Glomerular endothelial cell (primary cell): Measurements from ENCODE around the gene SRRT. TPM values are rescaled to one million over a fixed set of nuclear protein-coding genes. Genes with fewer than 3 reads are reported as not detected.
"Not testable (repeated sequence)": the region's sequence is repeated elsewhere in the genome, so short reads cannot be mapped to it uniquely, and the experiment has no call there.

Experiments
- DNase-seq: peaks from one replicate; pipeline ENCODE4 v3.0.0-alpha.2; 2011; ENCODE audit warnings: low read depth, low spot score; ENCODE audit errors: extremely low read depth
- total RNA-seq: library from RNA; depleted of rRNA; stranded (reverse); fragments of >200 nt; gene quantifications from 2 replicates; pipeline ENCODE4 v1.2.3, GENCODE V29; 2015

SRRT gene
- total RNA-seq, 1 donor from 2014 or later: 79.4 TPM

- DNase-seq: no peak
These were observed 19.2 kb downstream of the SRRT start for GRCh38 chr7:100893910-100894721.

- no peak for DNase-seq
These were observed 20.2 kb downstream of the SRRT start for GRCh38 chr7:100894860-100895700.

DNA sequence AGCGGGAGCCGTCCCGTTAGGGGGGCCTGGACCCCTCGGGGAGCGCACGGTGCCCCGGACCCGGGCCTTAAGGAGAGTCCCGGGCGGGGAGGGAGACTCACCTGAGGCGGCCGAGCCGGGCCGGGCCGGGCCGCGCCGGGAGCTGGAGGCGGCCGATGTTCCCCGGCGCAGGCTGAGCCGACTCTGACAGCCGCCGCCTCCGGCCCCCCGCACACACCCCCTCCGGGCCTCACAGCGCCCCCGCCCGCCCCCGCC lies 20.7 kb downstream of the SRRT start, which contains the start of gene ACHE:
Gene ACHE, minus strand, starts transcription at position 188 of the 255 bp plus-strand sequence. CDS start 1,656 bp downstream, outside the sequence.
- DNase-seq: no peak

GRCh38 chr7:100895956-100896731 lies 21.2 kb downstream of the SRRT start:
- no peak for DNase-seq

DNA sequence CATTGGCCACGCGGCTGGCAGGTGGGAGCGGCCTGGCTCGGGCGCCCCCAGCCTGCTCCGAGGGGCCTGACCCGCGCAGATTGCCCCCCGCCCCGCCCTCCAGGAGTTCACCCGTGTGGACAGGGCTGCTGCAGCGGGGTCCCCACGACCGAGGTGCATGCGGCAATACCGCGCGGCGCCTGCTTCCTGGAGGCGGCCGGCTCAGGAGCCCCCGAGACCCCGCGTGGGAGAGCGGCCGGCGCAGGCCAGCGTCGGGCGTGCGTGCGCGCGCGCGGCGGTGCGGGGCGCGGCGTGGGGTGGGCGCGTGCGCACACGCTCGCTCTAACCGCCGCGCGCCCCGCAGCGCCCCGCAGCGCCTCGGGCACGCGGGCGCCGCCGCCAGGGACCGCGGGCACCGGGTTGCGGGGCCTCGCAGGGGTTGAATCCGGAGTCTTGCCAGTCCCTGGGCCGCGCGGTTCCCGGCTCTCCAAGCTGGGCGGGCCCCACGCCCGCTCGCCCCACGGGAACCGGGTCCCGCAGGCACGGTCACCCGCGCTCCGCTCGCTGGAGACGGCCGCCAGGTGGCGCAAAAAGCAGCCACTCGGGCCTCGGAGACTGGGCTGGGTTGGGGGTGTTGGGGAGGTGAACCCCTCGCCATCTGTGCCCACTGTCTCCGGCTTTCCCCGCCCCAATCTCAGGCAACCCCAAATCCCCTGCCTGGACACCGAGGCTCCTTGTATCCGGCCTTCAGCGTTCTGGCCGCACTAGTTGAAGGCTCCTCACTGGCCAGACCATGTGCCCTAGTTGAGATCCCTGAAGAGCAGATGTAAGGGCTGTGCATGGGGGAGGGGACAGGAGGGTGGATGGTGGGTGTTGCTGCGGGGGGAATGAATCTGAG lies 22.1 kb downstream of the SRRT start:
- DNase-seq: no peak

- no peak for DNase-seq
These were observed 23.0 kb downstream of the SRRT start for GRCh38 chr7:100897772-100898454.

DNA sequence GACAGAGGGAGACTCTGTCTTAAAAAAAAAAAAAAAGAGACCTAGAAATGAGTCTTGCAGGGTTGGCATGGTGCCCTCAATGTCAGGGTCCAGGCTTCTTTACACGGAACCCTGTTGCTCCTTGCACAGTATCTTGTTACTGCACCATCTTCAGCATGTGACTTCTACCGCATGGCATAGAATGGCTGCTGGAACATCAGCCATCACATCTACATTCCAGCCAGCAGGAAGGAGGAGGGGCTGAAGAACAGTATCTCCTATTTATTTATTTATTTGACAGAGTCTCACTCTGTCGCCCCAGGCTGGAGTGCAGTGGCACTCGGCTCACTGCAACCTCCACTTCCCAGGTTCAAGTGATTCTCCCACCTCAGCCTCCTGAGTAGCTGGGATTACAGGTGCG lies 24.5 kb downstream of the SRRT start:
- DNase-seq: no peak

GRCh38 chr7:100900978-100901377 lies 26.1 kb downstream of the SRRT start:
- DNase-seq: no peak

GRCh38 chr7:100901921-100902332 lies 27.0 kb downstream of the SRRT start:
- DNase-seq: no peak

DNA sequence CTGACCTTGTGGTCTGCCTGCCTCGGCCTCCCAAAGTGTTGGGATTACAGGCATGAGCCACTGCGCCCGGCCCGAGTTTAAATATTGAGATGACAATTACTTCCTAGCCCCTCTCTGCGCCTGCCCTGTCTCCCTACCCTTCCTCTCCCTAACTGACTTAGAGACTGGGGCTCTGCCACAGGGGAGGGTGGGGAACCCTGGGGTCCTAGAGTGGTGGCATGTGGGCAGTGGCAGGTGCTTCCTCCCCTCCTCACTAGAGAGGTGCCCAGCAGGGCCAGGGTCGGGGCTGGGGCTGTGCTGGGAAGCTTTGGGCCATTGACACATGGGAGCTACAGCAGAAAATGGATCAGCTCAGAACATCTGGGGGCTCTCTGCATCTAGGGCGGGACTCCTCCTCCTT lies 27.7 kb downstream of the SRRT start:
- DNase-seq: no peak

DNA sequence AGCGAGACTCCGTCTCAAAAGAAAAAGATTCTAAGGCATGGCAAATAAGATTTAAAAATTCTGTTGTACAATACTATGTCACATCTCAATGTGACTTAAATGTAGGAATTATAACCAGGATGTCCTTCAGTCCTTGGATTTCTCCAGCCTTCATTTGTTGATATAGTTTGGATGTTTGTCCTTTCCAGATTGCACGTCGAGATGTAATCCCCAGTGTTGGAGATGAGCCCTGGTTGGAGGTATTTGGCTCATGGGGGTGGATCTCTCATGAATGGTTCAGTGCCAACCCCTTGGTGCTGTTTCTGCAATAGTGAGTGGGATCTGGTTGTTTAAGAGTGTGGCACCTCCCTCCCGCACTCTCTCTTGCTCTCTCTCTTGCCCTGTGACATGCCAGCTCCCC lies 33.6 kb downstream of the SRRT start:
- DNase-seq: no peak

DNA sequence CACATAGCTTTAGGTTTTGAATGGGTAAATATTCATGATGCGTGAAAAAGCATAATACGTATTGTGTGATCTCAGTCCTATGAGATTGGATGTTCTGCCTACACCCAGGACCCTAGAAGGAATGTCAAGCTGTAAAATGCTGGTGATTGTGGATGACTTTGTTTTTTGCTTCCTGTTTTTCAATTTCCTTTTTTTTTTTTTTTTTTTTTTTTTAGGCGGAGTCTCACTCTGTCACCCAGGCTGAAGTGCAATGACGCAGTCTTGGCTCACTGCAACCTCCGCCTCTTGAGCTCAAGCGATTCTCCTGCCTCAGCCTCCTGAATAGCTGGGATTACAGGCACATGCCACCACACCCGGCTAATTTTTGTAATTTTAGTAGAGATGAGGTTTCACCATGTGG lies 35.5 kb downstream of the SRRT start:
- not testable (repeated sequence) for DNase-seq

GRCh38 chr7:100911484-100911883 lies 36.6 kb downstream of the SRRT start:
- no peak for DNase-seq

DNA sequence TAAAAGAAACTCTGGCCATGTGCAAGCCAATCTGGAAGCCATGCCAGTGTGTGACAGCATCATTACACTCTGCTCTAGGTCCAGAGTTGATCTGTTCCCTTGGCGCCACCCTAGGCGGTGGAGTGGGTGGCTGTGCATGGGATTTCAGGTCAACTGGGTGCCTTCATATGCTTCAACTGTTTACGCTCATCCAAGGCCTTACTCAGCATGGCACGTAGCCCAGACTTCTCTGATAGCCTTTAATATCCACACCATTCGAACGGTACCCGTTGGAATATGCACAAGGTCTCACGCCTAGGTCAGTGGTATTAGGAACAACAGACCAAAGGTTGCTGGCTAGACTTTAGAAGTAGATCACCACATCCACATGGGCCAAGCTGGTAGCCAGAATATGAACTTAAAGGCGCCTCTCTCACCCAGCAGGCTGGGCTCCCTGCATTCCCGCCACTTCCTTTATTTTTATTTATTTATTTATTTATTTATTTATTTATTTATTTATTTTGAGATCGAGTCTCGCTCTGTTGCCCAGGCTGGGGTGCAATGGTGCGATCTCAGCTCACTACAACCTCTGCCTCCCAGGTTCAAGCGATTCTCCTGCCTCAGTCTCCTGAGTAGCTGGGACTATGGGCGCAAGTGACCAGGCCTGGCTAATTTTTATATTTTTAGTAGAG lies 39.4 kb downstream of the SRRT start:
- no peak for DNase-seq

- no peak for DNase-seq
These were observed 40.1 kb downstream of the SRRT start for GRCh38 chr7:100914879-100915447.

- DNase-seq: not testable (repeated sequence)
These were observed 44.4 kb downstream of the SRRT start for GRCh38 chr7:100919335-100919734.

GRCh38 chr7:100919779-100920437 lies 45.0 kb downstream of the SRRT start:
- not testable (repeated sequence) for DNase-seq

DNA sequence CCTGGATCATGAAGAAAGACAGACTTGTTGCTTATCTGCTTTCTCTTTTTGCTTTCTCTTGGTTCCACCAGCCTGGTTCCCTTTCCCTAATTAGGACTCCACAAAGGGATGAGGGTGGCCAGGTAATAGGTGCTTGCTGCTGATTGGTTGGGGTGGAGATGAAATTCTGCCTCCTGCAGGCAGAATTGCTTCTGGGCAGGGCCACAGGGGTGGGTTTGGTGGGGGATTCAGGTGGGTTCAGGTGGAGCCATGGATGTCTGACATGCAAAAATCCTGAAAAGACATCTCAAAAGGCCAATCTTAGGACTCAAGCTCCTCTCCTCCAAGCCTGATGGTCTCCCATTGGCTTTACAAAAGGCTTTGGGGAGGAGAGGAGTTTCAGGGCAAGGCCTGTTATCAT lies 46.1 kb downstream of the SRRT start:
- DNase-seq: no peak
